NCI-H226 (cell line): ENCODE data around the gene ISM2.

Source experiments
- DNase-seq: peaks from one replicate; pipeline ENCODE4 v3.0.0-alpha.2; 2015

Gene ISM2

GRCh38 chr14:77507762-77508161 is 9.1 kb upstream of the ISM2 start:
- DNase-seq, result no peak

GRCh38 chr14:77505031-77505430 is 6.4 kb upstream of the ISM2 start:
- DNase-seq, result no peak

GRCh38 chr14:77503138-77503537 is 4.5 kb upstream of the ISM2 start:
- no peak for DNase-seq

GRCh38 chr14:77502109-77502782 is 3.6 kb upstream of the ISM2 start:
- DNase-seq, result no peak

GRCh38 chr14:77498984-77499527 is 440 bp upstream of the ISM2 start:
- no peak for DNase-seq

- DNase-seq, result no peak
Observed at GRCh38 chr14:77495334-77495733, 3.3 kb downstream of the ISM2 start.

- no peak for DNase-seq
Observed at GRCh38 chr14:77491056-77491455, 7.6 kb downstream of the ISM2 start.

- no peak for DNase-seq
Observed at GRCh38 chr14:77490347-77490986, 8.1 kb downstream of the ISM2 start.

GRCh38 chr14:77489041-77489440 is 9.6 kb downstream of the ISM2 start:
- no peak for DNase-seq

- DNase-seq, result no peak
Observed at GRCh38 chr14:77488558-77488957, 10.1 kb downstream of the ISM2 start.

GRCh38 chr14:77485901-77486678 is 12.5 kb downstream of the ISM2 start:
- DNase-seq, result peak; percentile 64

- no peak for DNase-seq
Observed at GRCh38 chr14:77485256-77485655, 13.4 kb downstream of the ISM2 start.

- no peak for DNase-seq
Observed at GRCh38 chr14:77482422-77482821, 16.2 kb downstream of the ISM2 start.

GRCh38 chr14:77478796-77479195 is 19.8 kb downstream of the ISM2 start:
- no peak for DNase-seq

GRCh38 chr14:77478029-77478428 is 20.6 kb downstream of the ISM2 start:
- no peak for DNase-seq

- no peak for DNase-seq
Observed at GRCh38 chr14:77475432-77476115, 23.0 kb downstream of the ISM2 start.

GRCh38 chr14:77474479-77475177 is 24.0 kb downstream of the ISM2 start:
- DNase-seq, result no peak

GRCh38 chr14:77473921-77474320 is 24.7 kb downstream of the ISM2 start:
- DNase-seq, result no peak

- DNase-seq, result no peak
Observed at GRCh38 chr14:77470224-77470870, 28.3 kb downstream of the ISM2 start.

- no peak for DNase-seq
Observed at GRCh38 chr14:77469539-77469938, 29.1 kb downstream of the ISM2 start.

GRCh38 chr14:77469067-77469505 is 29.5 kb downstream of the ISM2 start:
- DNase-seq, result no peak

- DNase-seq, result no peak
Observed at GRCh38 chr14:77467801-77468200, 30.8 kb downstream of the ISM2 start.
